Adipocyte (in vitro differentiated cells): ENCODE measurements around the gene S100A10.
A peak's percentile ranks its signal among the peaks of the same experiment; 100 is the strongest.

Source experiments
- DNase-seq: peaks from one replicate; pipeline ENCODE4 v3.0.0-alpha.2; 2015; ENCODE audit warnings: low read depth
- H3K27me3 ChIP-seq: replicated peaks from 2 replicates; pipeline ENCODE4 v1.7.0; 2013; ENCODE audit warnings: mild to moderate bottlenecking, low read length, moderate library complexity; ENCODE audit not compliant: control insufficient read depth, insufficient read depth
- H3K36me3 ChIP-seq: 2 replicates; pipeline ENCODE4 v1.7.0; 2013; ENCODE audit warnings: low read length, mild to moderate bottlenecking, moderate library complexity; ENCODE audit not compliant: control insufficient read depth, insufficient read depth, severe bottlenecking
- H3K4me1 ChIP-seq: 2 replicates; pipeline ENCODE4 v1.7.0; 2013; ENCODE audit warnings: mild to moderate bottlenecking, low read length, moderate library complexity; ENCODE audit not compliant: control insufficient read depth, insufficient read depth
- H3K4me3 ChIP-seq: 2 replicates; pipeline ENCODE4 v1.7.0; 2013; ENCODE audit warnings: mild to moderate bottlenecking, low read length, moderate library complexity
- H3K9ac ChIP-seq: 2 replicates; pipeline ENCODE4 v1.7.0; 2013; ENCODE audit warnings: mild to moderate bottlenecking, low read length, moderate library complexity
- H3K9me3 ChIP-seq: 2 replicates; pipeline ENCODE4 v1.7.0; 2013; ENCODE audit warnings: mild to moderate bottlenecking, low read length, moderate library complexity; ENCODE audit not compliant: control insufficient read depth

The S100A10 gene

DNA sequence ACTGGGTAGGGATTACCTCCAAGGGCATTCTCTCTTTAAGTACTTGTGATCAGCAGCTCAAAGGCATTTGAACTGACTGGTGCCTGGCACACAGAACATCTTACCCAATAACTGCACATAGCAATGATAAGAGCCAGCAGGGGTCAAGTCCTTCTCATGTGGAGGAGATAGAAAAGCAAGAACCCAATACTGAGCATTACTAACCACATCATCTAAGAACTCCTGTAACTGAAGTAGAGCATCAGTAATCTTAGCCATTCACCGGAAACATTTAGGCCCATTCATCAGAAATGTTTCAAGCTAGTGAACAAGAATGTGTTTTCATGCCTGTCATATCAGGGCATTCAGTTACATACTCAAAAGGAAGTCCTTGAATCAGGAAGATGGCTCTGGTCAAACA is 50.8 kb downstream of the S100A10 start:
- Histone ChIP-seq H3K4me1 (peaks cover 60% of the 10 kb centered on the region), H3K9me3 (no peaks in the 10 kb centered on the region), H3K27me3 (no peaks in the 10 kb centered on the region), H3K9ac (no peak overlapping the region), H3K4me3 (no peak overlapping the region), H3K36me3 (no peaks in the 10 kb centered on the region)
- peak; percentile 35 for DNase-seq

DNA sequence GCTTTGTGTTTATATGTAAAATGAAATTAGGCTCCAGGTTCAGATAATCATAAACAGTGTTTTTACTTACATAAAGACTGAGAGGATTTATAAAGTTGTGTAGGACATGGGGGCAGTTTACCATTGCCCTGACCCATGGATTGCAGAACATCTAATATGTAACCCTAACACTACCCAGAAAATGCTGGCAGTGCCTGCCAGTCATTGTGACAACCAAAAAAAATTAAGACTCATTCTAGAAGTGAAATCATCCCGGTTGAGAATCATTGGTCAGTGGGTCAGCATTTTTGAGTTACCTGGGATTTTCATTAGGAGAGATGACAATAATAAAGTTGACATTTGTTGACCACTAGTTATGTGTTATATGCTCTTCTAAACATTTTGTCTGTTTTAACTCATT is 53.1 kb downstream of the S100A10 start:
- Histone ChIP-seq H3K27me3 (no peaks in the 10 kb centered on the region), H3K4me3 (no peak overlapping the region), H3K4me1 (peaks cover 49% of the 10 kb centered on the region), H3K36me3 (no peaks in the 10 kb centered on the region), H3K9ac (no peak overlapping the region), H3K9me3 (no peaks in the 10 kb centered on the region)
- no peak for DNase-seq

DNA sequence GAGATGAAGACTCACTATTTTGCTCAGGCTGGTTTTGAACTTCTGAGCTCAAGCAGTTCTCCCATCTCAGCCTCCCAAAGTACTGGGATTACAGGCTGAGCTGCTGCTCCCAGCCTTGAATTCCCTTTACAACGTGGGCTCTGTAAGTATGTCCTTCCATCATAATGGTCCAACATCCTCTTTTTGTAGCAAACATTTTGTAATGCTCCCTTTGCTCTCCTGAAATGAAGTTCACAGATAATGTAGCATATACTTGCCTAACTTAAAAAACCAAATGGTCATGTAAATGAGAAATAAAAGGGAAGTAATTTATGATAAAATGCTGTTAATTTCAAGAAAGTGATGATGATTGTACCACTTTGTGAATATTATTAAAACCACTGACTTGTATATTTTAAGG is 53.9 kb downstream of the S100A10 start:
- H3K27me3 ChIP-seq = no peaks in the 10 kb centered on the region
- no peak for DNase-seq
- no peak overlapping the region for H3K4me3 ChIP-seq
- peaks cover 42% of the 10 kb centered on the region for H3K4me1 ChIP-seq
- H3K9ac ChIP-seq = no peak overlapping the region
- H3K36me3 ChIP-seq = no peaks in the 10 kb centered on the region
- H3K9me3 ChIP-seq = no peaks in the 10 kb centered on the region

- Histone ChIP-seq H3K36me3 (no peaks in the 10 kb centered on the region), H3K27me3 (no peaks in the 10 kb centered on the region), H3K9ac (no peak overlapping the region), H3K4me3 (no peak overlapping the region), H3K9me3 (no peaks in the 10 kb centered on the region), H3K4me1 (peaks cover 35% of the 10 kb centered on the region)
- DNase-seq = no peak
Observed at GRCh38 chr1:151939141-151939540, 54.5 kb downstream of the S100A10 start.

DNA sequence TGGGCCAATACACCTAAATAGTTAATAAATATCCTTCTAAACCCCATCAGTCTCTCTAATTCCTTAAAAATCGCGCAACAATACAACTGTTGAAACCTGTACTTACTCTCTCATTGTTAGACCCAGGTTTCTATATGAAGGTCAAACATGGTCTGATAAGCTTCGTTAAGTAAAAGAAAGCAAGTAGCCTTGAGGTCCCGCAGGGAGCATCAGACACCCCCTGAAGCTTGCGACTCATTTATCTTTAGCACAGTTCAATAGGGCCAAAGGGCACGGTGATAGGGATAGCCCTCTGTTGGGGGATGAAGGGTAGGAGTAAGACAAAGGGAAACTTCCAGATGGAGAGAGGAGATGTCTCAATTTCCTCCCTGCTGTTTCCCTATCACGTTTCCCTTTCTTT is 57.0 kb downstream of the S100A10 start:
- DNase-seq = no peak
- Histone ChIP-seq H3K4me1 (peaks cover 17% of the 10 kb centered on the region), H3K27me3 (no peaks in the 10 kb centered on the region), H3K4me3 (no peak overlapping the region), H3K9ac (peak overlapping the region; percentile 0), H3K36me3 (no peaks in the 10 kb centered on the region), H3K9me3 (no peaks in the 10 kb centered on the region)

GRCh38 chr1:151935894-151936602 is 57.6 kb downstream of the S100A10 start:
- H3K4me1 ChIP-seq = peaks cover 11% of the 10 kb centered on the region
- H3K9me3 ChIP-seq = no peaks in the 10 kb centered on the region
- H3K9ac ChIP-seq = no peak overlapping the region
- H3K36me3 ChIP-seq = no peaks in the 10 kb centered on the region
- DNase-seq = no peak
- H3K27me3 ChIP-seq = no peaks in the 10 kb centered on the region
- H3K4me3 ChIP-seq = no peak overlapping the region

GRCh38 chr1:151935154-151935553 is 58.5 kb downstream of the S100A10 start:
- Histone ChIP-seq H3K9me3 (no peaks in the 10 kb centered on the region), H3K27me3 (no peaks in the 10 kb centered on the region), H3K4me3 (no peak overlapping the region), H3K4me1 (peaks cover 6% of the 10 kb centered on the region), H3K36me3 (no peaks in the 10 kb centered on the region), H3K9ac (no peak overlapping the region)
- DNase-seq = no peak

- Histone ChIP-seq H3K36me3 (no peaks in the 10 kb centered on the region), H3K9me3 (no peaks in the 10 kb centered on the region), H3K4me3 (no peak overlapping the region), H3K27me3 (no peaks in the 10 kb centered on the region), H3K4me1 (peaks cover 6% of the 10 kb centered on the region), H3K9ac (no peak overlapping the region)
- DNase-seq = peak; percentile 89
Observed at GRCh38 chr1:151934048-151934493, 59.6 kb downstream of the S100A10 start.
